PFSK-1 (cell line): ENCODE measurements around the gene BUB1.

ENCODE experiments used
- FOXP2 ChIP-seq: optimal IDR thresholded peaks from 2 replicates; pipeline ENCODE3; 2011; ENCODE audit warnings: borderline replicate concordance, control low read depth, inconsistent platforms; ENCODE audit not compliant: insufficient read depth; ENCODE audit errors: extremely low read length, extremely low read depth
- POLR2AphosphoS5 ChIP-seq: IDR thresholded peaks from 2 replicates; pipeline ENCODE4 v1.6.1; 2012; ENCODE audit warnings: low read depth, mild to moderate bottlenecking, control low read depth, low read length, moderate library complexity
- REST ChIP-seq, 2 experiments: IDR thresholded peaks; 2 replicates each; pipeline versions ENCODE4 v1.6.1 to v1.8.0; 2011 to 2012; ENCODE audit warnings: low read depth in 2 of 2, low read length in 2 of 2, control low read depth in 1 of 2, inconsistent platforms in 1 of 2, mild to moderate bottlenecking in 1 of 2, moderate library complexity in 1 of 2; ENCODE audit not compliant: insufficient read depth in 1 of 2
- SIN3A ChIP-seq: IDR thresholded peaks from 2 replicates; pipeline ENCODE4 v1.6.1; 2012; ENCODE audit warnings: mild to moderate bottlenecking, low read length, moderate library complexity, borderline replicate concordance; ENCODE audit not compliant: insufficient read depth
- TAF1 ChIP-seq: IDR thresholded peaks from 2 replicates; pipeline ENCODE4 v1.6.1; 2012; ENCODE audit warnings: low read length, control low read depth, borderline replicate concordance; ENCODE audit not compliant: insufficient read depth

Gene BUB1

GRCh38 chr2:110678457-110679336 is 834 bp upstream of the BUB1 start:
- TF ChIP-seq FOXP2 (no peak), SIN3A (no peak), TAF1 (no peak), POLR2AphosphoS5 (no peak), REST (IDR thresholded peaks at IDR 0.05; ENCODE audit: insufficient read depth in 1 of 2, low read depth in 2 of 2, low read length in 2 of 2) (no peak)

GRCh38 chr2:110677080-110677479 is 783 bp downstream of the BUB1 start:
- TF ChIP-seq SIN3A (no peak), TAF1 (no peak), POLR2AphosphoS5 (no peak), REST (IDR thresholded peaks at IDR 0.05; ENCODE audit: insufficient read depth in 1 of 2, low read depth in 2 of 2, low read length in 2 of 2) (no peak), FOXP2 (no peak)

- TF ChIP-seq SIN3A, result no peak
- no peak for TF ChIP-seq FOXP2
- TF ChIP-seq TAF1, result no peak
- TF ChIP-seq REST (IDR thresholded peaks at IDR 0.05; ENCODE audit: insufficient read depth in 1 of 2, low read depth in 2 of 2, low read length in 2 of 2), result no peak
- no peak for TF ChIP-seq POLR2AphosphoS5
These were observed 2.2 kb downstream of the BUB1 start for GRCh38 chr2:110675679-110676078.

- TF ChIP-seq POLR2AphosphoS5, result no peak
- TF ChIP-seq TAF1, result no peak
- TF ChIP-seq REST (IDR thresholded peaks at IDR 0.05; ENCODE audit: insufficient read depth in 1 of 2, low read depth in 2 of 2, low read length in 2 of 2), result no peak
- no peak for TF ChIP-seq SIN3A
- TF ChIP-seq FOXP2, result no peak
These were observed 3.0 kb downstream of the BUB1 start for GRCh38 chr2:110674620-110675555.
